Head of caudate nucleus (tissue), 42 donors: ENCODE data around the gene MTIF3.

Experiments used
- DNase-seq, 42 donors: peaks; one replicate each; pipeline versions ENCODE4 v3.0.0 to v3.0.0-alpha.2; 2020 to 2021; ENCODE audit warnings: mixed read lengths in 7 of 42
- intact Hi-C: fragments of 100-400 bp; cut with DNase I; formaldehyde crosslinking; loops from one replicate; pipeline ENCODE4 v1.15.0; 2022

Gene MTIF3

DNA sequence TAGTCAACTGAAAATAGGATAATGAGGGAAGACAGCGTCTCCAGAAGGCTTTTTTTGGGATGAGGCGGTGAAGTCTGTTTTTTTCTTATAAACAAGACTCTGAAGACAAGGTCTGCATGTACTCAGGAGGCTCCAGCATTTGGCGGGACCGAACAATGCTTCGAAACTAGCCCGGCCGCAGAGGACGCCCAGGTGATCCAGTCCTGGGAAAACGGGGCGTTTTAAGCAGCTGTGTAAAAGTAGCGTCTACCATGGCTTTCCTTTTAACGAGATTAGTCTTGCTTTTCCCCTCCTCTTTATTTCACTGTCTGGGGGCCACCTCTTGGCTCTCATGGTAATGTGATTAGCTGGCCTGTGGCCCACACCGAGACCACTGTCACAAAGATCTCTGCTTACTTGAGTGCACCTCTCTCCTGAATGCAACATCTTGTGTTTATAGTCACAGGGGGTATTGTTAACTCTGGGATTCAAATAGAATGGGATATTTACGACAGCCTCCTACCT lies 55.3 kb downstream of the MTIF3 start:
- DNase-seq = no peak
- intact Hi-C loops = no loop called here

DNA sequence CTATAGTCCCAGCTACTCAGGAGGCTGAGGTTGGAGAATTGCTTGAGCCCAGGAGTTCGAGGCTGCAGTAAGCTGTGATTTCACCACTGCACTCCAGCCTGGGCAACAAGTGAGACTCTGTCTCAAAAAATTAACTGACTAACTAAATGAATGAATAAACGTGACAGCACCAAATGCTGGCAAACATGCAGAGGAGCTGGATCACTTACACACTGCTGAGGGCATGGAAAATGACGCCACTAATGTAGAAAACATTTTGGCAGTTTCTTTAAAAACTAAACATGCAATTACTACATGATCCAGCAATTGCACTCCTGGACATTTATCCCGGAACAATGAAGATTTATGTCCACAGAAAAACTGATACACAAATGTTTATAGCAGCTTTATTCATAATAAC lies 57.3 kb downstream of the MTIF3 start:
- no peak for DNase-seq
- intact Hi-C loops = no loop called here

DNA sequence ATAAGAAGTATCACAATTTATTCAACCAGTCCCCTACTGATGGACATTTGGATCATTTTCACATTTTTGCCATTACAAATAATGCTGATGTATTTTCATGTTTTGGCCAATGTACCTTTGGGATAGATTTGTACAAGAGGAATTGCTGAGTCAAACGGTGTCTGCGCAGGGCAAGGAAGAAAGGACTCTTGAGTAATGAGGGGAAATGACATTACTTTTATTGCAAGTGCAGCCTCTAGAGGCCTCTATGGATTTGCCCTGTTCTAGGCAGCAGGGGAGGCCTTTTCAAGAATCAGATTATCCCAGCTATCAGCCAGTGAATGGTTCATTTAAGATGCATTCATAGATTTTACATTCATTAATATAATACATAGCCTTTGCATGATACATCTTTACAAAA lies 58.9 kb downstream of the MTIF3 start:
- no peak for DNase-seq

DNA sequence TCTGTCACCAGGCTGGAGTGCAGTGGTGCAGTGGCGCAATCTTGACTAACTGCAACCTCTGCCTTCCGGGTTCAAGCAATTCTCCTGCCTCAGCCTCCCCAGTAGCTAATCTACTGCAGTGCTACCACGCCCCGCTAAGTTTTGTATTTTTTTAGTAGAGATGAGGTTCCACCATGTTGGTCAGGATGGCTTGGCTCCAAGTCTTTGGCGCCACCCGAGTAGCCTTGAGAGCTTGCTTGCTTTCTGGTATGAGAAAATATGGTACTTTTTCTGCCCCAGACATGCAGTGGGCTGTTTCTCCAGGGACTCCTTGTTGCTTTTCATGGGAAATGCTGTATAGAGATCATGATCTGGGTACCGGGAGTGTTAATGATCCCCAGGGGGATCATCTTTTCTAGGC lies 60.5 kb downstream of the MTIF3 start:
- no peak for DNase-seq
- intact Hi-C loops = no loop called here

More for the DNA sequence above, 58.9 kb downstream of the MTIF3 start:
- intact Hi-C loops = no loop called here

DNA sequence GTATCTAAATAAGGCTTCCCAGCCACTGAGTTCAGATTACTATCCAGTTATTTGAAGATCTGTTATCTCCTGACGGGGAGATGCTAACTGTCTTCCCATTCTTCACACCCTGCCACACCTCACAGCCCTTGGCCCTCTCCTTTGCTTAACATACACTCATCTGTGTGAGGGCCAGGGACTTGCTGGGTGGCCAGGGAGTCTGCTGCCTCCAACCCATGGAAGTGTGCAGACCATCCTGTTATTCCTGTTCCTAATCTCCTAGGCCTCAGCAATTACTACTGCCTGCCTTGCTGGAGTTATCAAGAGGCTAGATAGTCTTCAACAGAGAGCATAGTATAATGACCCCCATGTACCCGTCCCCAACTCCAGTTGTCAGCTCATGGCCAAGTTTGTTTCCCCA lies 62.1 kb downstream of the MTIF3 start:
- DNase-seq = no peak
- intact Hi-C loops = no loop called here
